Stomach (tissue), 4 donors: ENCODE data around the gene CENPVL3.

ENCODE experiments used
- POLR2A ChIP-seq, 4 donors: fragments of 450-650 bp; IDR thresholded peaks; one replicate each; pipeline ENCODE4 v1.6.1; 2016; ENCODE audit warnings: antibody characterized with exemption in 4 of 4, control low read depth in 2 of 4, mild to moderate bottlenecking in 1 of 4, moderate library complexity in 1 of 4
- POLR2AphosphoS5 ChIP-seq, 3 donors: sonication (generic); formaldehyde crosslinking; IDR thresholded peaks; one replicate each; pipeline ENCODE4 v1.6.1; 2016; ENCODE audit warnings: antibody characterized with exemption in 3 of 3
- TF ChIP-seq, protein P1 (sequence below), 7 experiments: fragments of 450-650 bp in 4 of 7; fragments of 200-600 bp in 3 of 7; sonication (generic) in 3 of 7; IDR thresholded peaks; one replicate each; pipeline ENCODE4 v1.5.1; 2016 to 2019; ENCODE audit warnings: antibody characterized with exemption in 7 of 7, control low read depth in 2 of 7, mild to moderate bottlenecking in 1 of 7

- TF ChIP-seq POLR2A (IDR thresholded peaks at IDR 0.05) (no peak), POLR2AphosphoS5 (IDR thresholded peaks at IDR 0.05) (no peak)
- TF ChIP-seq, protein P1, sequence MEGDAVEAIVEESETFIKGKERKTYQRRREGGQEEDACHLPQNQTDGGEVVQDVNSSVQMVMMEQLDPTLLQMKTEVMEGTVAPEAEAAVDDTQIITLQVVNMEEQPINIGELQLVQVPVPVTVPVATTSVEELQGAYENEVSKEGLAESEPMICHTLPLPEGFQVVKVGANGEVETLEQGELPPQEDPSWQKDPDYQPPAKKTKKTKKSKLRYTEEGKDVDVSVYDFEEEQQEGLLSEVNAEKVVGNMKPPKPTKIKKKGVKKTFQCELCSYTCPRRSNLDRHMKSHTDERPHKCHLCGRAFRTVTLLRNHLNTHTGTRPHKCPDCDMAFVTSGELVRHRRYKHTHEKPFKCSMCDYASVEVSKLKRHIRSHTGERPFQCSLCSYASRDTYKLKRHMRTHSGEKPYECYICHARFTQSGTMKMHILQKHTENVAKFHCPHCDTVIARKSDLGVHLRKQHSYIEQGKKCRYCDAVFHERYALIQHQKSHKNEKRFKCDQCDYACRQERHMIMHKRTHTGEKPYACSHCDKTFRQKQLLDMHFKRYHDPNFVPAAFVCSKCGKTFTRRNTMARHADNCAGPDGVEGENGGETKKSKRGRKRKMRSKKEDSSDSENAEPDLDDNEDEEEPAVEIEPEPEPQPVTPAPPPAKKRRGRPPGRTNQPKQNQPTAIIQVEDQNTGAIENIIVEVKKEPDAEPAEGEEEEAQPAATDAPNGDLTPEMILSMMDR (IDR thresholded peaks at IDR 0.05), result no peak
These were observed 12.3 kb downstream of the CENPVL3 start for GRCh38 chrX:51606446-51606845.
